KBM-7 (cell line): ENCODE data around the gene NOS1AP.
A peak's percentile ranks its signal among the peaks of the same experiment; 100 is the strongest.
"Not testable (repeated sequence)": the region's sequence is repeated elsewhere in the genome, so short reads cannot be mapped to it uniquely, and the experiment has no call there.

Experiments
- DNase-seq: peaks from one replicate; pipeline ENCODE4 v3.0.0-alpha.2; 2015
- in situ Hi-C: fragments of 300-500 bp; cut with MboI; formaldehyde crosslinking; loops from 2 replicates; pipeline ENCODE4 v1.14.3; 2020; ENCODE audit warnings: low sequenced_read_pairs, low pct_unique_long_range_greater_than_20kb, mixed read lengths

Gene NOS1AP

GRCh38 chr1:162391790-162392563 is 322.5 kb downstream of the NOS1AP start:
- in situ Hi-C loops = no loop called here
- peak; percentile 16 for DNase-seq

- no peak for DNase-seq
- in situ Hi-C loops = no loop called here
These were observed 326.9 kb downstream of the NOS1AP start for GRCh38 chr1:162396201-162396906.

GRCh38 chr1:162397039-162397448 is 327.6 kb downstream of the NOS1AP start:
- in situ Hi-C loops = no loop called here
- no peak for DNase-seq

GRCh38 chr1:162397943-162398560 is 328.6 kb downstream of the NOS1AP start:
- no peak for DNase-seq
- in situ Hi-C loops = no loop called here

GRCh38 chr1:162398999-162399580 is 329.6 kb downstream of the NOS1AP start:
- in situ Hi-C loops = no loop called here
- no peak for DNase-seq

GRCh38 chr1:162400790-162401355 is 331.4 kb downstream of the NOS1AP start:
- in situ Hi-C loops = no loop called here

GRCh38 chr1:162404550-162405160 is 335.2 kb downstream of the NOS1AP start:
- no peak for DNase-seq
- in situ Hi-C loops = no loop called here

More at GRCh38 chr1:162400790-162401355, 331.4 kb downstream of the NOS1AP start:
- DNase-seq = no peak

- in situ Hi-C loops = no loop called here
- DNase-seq = no peak
These were observed 336.3 kb downstream of the NOS1AP start for GRCh38 chr1:162405800-162406199.

GRCh38 chr1:162406811-162407210 is 337.3 kb downstream of the NOS1AP start:
- in situ Hi-C loops = no loop called here

GRCh38 chr1:162407539-162407938 is 338.0 kb downstream of the NOS1AP start:
- no peak for DNase-seq
- in situ Hi-C loops = no loop called here

More at GRCh38 chr1:162406811-162407210, 337.3 kb downstream of the NOS1AP start:
- DNase-seq = no peak

GRCh38 chr1:162412002-162412401 is 342.5 kb downstream of the NOS1AP start, which contains the start of gene SH2D1B:
Gene SH2D1B (minus strand): TSS chr1:162412136. CDS start chr1:162412016, 120 bp downstream.
- DNase-seq = peak; percentile 16
- in situ Hi-C loops = no loop called here

GRCh38 chr1:162416215-162416614 is 346.7 kb downstream of the NOS1AP start:
- DNase-seq = no peak
- in situ Hi-C loops = no loop called here

- in situ Hi-C loops = no loop called here
- DNase-seq = no peak
These were observed 347.4 kb downstream of the NOS1AP start for GRCh38 chr1:162416909-162417308.

- no peak for DNase-seq
- in situ Hi-C loops = no loop called here
These were observed 348.2 kb downstream of the NOS1AP start for GRCh38 chr1:162417650-162418049.

GRCh38 chr1:162418584-162418983 is 349.1 kb downstream of the NOS1AP start:
- DNase-seq, in situ Hi-C loops: not testable (repeated sequence)

GRCh38 chr1:162419450-162419931 is 350.0 kb downstream of the NOS1AP start:
- in situ Hi-C loops, DNase-seq: not testable (repeated sequence)
